Measurements from ENCODE around the gene HPSE2.

The HPSE2 gene

DNA sequence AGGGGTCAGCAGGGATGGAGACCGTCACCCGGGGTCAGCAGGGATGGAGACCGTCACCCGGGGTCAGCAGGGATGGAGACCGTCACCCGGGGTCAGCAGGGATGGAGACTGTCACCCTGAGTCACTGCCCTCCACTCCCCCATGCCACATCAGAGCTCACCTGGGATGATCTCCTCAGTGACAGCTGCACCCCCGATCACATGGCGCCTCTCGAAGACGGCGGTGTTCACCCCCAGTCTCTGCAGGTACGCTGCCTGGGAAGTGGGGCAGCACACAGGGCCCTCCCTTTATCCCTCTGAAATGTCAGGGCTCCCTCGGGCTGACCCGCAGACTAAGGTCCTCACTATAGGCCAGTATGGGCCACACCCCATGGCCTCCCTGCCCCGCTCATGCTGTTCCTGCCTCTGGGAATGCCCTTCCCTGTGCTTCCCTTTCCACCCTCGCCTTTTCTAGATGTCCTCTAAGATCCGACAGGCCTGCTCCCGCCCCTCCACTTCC is 827.9 kb downstream of the HPSE2 start:
- TF ChIP-seq TCF12 (IDR thresholded peaks at IDR 0.05; ENCODE audit: low read depth) (no peak), CEBPB (IDR thresholded peaks at IDR 0.05) (no peak), FOXM1 (IDR thresholded peaks at IDR 0.05; ENCODE audit: borderline replicate concordance, low read depth) (no peak), REST (IDR thresholded peaks at IDR 0.05; ENCODE audit: low read depth) (no peak), RAD21 (IDR thresholded peaks at IDR 0.05; ENCODE audit: low read depth) (no peak), EP300 (IDR thresholded peaks at IDR 0.05; ENCODE audit: borderline replicate concordance) (no peak), YY1 (IDR thresholded peaks at IDR 0.05; ENCODE audit: low read depth) (no peak), CREB1 (IDR thresholded peaks at IDR 0.05; ENCODE audit: low read depth) (no peak), TEAD4 (IDR thresholded peaks at IDR 0.05) (no peak), NFIC (IDR thresholded peaks at IDR 0.05) (no peak), USF1 (IDR thresholded peaks at IDR 0.05) (no peak), ZBTB7A (IDR thresholded peaks at IDR 0.05; ENCODE audit: low read depth) (no peak), EGR1 (IDR thresholded peaks at IDR 0.05) (no peak)
- TF ChIP-seq, protein P1, sequence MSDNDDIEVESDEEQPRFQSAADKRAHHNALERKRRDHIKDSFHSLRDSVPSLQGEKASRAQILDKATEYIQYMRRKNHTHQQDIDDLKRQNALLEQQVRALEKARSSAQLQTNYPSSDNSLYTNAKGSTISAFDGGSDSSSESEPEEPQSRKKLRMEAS (IDR thresholded peaks at IDR 0.05): no peak
